Measurements from ENCODE around the gene NSUN6.

- TF ChIP-seq CTCF (optimal IDR thresholded peaks at IDR 0.05 in 1 of 3, IDR thresholded peaks at IDR 0.05 in 1 of 3, conservative IDR thresholded peaks at IDR 0.05 in 1 of 3; ENCODE audit: extremely low read depth in 1 of 3, insufficient read depth in 2 of 3, low read length in 3 of 3) (no peak), EZH2 (IDR thresholded peaks at IDR 0.05; ENCODE audit: low read length) (no peak)
Measured at GRCh38 chr10:18504161-18504560, 147.2 kb downstream of the NSUN6 start.
